GM18909 (cell line): ENCODE data around the gene NTF4.
"Not testable (repeated sequence)": the region's sequence is repeated elsewhere in the genome, so short reads cannot be mapped to it uniquely, and the experiment has no call there.

ENCODE experiments used
- ATAC-seq: cut with Tn5 transposase; IDR thresholded peaks from one replicate; pipeline ENCODE4 v1.9.1; 2021; ENCODE audit warnings: mild to moderate bottlenecking; ENCODE audit not compliant: unreplicated experiment, poor library complexity

Gene NTF4

DNA sequence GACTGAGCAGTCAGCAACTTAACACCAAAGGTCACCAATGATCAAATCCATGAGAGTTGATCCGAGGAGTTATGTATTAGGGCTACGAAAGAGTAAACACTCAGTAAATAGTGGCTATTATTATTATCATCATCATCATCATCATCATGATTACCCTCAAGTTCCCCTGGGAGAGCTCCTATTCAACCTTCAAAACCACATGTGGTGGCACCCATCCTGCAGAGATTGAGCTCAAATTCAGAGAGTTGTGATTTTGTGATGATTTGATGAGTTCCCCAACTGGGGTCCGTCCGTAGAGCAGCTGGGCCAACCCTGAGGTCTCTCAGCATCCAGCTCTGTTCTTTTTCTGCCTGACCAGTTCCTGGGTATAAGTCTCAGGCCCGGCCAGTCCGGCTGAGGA lies 39.5 kb downstream of the NTF4 start:
- ATAC-seq: not testable (repeated sequence)

DNA sequence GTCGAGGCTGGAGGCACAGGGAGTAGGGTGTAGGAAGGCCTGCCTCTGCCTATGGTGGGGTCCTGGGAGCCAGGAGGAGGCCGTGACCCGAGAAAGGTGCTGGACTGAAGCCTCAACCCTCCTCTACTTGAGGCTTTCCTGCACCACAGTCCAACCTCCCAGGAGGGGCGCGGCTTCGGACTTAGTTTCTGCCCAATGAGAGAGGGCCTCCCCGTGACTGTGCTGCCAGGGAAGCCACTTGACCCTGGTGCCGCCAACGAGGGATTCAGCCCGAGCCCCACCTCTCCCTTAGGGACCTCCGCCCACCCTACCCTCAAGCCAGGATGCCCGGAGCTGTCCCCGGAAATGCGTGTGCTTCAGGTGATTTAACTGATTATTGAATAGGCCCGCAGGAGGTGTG lies 40.4 kb downstream of the NTF4 start, which contains the start of gene CGB3:
TSS of gene CGB3 (minus strand) at position 101 of the 400 bp plus-strand sequence. CDS start 362 bp downstream, outside the sequence.
- ATAC-seq: not testable (repeated sequence)

DNA sequence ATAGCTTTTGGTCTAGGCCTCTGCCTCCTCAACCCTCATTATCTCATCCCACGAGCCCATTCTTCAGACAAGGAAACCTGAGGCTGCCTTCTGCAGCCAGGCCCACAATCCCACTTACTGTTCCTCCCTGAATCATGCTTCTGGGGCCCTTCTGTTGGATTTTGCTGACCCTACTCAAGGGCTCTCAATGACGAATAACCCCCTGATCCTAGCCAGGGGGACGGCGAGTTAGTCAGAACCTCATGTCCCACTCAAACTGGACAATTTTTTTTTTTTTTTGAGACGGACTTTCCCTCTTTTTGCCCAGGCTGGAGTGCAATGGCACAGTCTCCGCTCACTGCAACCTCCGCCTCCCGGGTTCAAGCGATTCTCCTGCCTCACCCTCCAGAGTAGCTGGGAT lies 42.5 kb downstream of the NTF4 start:
- ATAC-seq: no peak

DNA sequence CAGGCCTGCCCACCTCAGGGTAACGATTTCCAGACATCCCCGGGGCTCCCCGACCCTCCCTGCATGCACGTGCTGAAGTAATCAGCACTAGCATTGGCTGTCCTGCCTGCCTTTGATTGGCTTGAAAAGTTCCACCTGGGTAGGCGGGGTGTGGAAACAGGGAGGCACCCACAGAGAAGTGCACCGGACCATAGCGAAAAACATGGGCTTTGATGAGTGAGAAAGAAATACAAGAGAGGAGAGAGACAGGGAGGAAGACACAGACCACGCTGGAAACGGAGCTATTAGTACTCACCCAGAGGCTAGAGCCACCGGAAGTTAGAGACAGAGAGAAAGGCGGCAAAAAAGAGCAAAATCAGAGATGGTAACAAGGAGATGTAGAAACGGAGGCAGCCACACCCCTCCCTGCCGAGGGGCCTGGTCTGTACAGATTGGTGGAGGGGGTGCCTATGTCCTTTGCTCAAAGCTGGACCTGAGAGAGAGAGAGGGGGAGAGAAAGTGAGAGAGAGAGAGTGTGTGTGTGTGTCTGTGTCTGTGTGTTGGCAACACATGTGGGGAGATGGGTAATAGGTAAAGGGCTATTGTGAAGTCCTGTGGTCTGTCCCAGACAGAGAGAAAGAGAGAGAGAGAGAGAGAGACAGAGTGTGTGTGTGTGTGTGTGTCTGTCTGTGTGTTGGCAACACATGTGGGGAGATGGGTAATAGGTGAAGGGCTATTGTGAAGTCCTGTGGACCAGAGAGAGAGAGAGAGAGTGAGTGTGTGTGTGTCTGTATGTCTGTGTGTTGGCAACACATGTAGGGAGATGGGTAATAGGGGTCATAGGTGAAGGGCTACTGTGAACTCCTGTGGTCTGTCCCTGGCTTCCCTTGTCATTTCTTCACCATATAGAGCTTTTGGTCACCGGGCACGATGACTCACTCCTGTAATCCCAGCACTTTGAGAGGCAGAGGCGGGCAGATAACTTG lies 43.4 kb downstream of the NTF4 start:
- no peak for ATAC-seq

DNA sequence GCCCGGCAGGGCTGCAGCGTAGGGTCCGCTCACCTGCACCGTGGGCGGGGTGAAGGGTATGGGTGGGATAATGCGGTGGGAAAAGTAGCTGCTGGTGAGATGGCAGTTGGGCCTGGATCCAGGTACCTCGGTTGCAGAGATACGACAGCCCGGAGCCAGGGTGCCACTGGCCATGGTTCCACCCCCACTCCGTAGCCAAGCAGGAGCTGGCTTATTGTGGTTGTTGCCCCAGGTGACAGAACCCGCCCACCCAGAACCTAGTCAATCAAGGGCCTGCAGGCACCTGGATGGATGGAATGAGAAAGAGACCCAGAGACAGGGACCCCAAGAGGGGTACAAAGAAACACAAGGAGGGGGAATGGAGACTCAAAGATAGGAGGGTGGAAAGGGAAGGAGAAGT lies 44.3 kb downstream of the NTF4 start:
- ATAC-seq: no peak

DNA sequence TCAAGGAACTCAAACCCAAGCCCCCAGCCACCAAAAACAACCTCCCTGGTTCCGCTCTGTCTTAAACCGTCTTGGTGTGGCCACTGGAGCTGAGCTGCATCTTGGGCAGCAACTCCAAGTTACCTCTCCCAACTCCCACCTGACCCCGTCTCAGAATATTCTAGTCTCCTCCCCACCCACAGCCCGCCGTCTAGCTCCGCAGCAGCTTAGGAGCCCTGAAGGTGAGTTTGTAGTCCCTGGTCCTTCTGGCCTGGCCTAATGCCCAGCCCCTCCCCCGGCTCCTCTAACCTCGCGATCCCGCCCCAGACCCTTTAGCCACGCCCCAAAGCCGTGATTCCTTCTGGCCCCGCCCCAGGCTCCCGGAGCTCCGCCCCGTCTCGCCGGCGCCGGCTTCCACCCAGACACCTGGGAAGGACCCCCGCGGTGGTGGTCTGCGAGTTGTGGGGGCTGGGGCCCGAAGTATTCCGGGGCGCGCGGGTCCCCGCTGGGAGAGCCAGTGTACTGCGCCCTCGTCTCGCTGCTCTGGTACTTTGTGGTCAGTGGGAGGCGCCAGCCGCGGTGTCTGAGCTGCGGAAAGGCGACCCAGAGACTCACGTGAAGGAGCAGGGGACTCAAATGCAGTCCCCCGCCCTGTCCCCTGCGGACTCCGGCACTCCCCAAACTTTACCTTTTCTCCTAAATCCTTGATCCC lies 45.2 kb downstream of the NTF4 start:
- no peak for ATAC-seq

DNA sequence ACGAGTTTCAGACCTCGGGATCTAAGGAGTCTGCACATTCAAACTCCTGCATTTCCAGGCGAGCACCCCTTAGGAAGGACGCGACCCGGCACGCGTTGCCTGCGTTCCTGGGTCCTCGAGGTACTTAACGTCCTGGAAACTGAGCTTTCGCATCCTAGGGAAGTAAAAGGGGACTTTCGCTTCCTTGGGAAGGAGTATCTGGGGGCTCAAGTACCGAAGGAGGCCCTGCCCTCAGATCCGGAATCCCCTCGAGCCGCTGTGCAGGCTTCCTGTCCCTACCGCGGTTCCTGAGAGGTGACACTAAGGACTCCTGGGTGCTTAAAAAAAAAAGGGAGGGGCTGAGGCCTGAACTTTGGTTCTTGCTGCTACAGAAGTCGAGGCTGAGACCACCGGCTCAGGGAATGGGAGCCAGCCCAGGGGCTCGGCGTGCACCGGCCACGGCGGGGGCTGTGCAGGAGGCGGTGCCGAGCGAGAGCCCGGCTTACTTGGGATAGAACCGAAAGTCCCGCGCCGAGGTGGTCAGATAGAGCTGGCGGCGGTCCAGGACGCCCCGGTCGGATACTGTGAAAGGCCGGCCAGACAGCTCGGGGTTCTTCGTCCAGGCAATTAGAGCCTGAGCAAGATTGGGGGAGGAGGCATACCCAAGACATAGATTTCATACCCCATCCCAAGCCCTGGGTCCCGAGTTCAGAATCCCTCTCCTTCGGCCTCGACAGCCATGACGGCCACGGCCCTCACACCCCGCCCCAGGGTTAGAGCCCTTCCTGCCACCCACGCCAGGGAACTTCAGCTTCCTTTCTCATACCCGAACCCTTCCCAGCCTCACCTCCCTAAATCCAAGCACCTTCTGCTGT lies 46.0 kb downstream of the NTF4 start:
- not testable (repeated sequence) for ATAC-seq

DNA sequence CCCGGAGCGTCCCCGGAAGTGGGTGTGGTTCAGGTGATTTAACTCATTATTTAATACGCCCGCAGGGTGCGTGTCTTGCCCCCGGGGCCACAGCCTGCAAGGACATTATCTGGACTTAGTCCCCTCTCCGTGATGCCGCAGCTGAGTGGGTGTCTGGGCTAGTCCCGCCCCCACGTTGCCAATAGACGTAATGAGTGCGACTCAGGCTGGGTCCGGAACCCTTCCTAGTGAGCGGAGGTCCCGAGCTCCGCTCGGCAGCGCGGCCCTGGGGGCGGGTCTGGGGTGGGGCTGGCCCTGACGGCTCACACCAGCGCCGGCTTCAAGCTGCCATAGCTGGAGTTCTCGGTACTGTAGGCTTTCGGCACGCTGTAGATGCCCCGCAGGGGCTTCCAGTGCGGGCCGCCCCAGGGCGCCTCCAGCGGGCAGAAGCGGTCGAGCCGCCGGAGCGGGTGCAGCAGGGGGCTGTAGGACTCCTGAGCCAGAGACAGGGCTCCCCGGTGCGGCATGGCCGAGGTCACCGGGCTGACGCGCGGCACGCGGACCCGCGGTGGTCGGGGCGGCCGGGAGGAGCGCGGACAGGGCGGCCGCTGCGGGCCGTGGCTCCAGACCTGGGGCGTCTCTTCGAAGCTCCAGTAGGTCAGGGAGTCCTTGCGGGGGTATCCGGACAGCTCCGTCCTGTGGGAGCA lies 46.8 kb downstream of the NTF4 start:
- ATAC-seq: no peak

DNA sequence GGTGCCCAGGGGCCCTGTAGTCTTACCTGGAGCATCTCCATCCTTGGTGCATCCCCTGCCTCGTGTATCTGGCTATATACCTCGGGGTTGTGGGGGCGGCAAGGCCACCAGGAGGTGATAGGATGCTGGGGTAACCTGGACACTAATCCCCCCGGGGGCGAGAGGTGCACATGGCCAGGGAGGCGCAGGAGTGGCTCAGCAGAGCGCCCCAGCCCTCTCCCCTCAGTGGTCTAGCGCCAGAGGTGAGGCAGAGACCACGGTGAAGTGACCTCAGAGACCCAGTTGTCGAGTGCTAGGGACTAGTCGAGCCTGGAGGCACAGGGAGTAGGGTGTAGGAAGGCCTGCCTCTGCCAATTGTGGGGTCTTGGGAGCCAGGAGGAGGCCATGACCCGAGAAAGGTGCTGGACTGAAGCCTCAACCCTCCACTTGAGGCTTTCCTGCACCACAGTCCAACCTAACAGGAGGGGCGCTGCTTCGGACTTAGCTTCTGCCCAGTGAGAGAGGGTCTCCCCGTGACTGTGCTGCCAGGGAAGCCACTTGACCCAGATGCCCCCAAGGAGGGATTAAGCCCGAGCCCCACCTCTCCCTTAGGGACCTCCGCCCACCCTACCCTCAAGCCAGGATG lies 47.5 kb downstream of the NTF4 start, which contains the start of gene LHB:
TSS of gene LHB (minus strand) at position 51 of the 625 bp plus-strand sequence. CDS start at position 41, 10 bp downstream.
- no peak for ATAC-seq

DNA sequence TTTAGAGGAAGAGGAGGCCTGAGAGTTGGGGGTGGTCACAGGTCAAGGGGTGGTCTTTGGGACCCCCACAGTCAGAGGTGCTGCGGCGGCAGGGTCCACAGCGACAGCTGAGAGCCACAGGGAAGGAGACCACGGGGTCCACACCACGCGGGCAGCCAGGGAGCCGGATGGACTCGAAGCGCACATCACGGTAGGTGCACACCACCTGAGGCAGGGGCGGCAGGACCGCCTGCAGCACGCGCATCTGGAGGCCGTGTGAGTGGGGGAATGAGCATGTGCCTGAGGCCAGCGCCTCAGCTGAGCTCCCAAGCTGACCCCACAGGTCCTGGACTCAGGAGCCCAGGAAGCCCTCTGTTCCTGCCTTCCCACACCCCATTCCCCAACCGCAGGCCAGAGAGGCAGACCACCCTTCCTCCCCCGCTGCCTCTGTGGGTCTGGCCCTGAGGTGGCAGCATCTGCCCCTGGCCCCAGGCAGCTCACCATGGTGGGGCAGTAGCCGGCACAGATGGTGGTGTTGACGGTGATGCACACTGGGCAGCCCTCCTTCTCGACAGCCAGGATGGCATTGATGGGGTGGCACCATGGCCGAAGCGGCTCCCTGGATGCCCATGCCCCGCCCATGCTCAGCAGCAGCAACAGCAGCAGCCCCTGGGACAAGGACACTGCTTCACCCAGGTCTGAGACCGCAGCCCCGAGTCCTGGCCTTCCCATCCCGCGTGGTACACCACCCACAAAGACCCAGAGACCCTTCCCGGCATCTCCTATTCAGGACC lies 48.4 kb downstream of the NTF4 start:
- ATAC-seq: no peak

DNA sequence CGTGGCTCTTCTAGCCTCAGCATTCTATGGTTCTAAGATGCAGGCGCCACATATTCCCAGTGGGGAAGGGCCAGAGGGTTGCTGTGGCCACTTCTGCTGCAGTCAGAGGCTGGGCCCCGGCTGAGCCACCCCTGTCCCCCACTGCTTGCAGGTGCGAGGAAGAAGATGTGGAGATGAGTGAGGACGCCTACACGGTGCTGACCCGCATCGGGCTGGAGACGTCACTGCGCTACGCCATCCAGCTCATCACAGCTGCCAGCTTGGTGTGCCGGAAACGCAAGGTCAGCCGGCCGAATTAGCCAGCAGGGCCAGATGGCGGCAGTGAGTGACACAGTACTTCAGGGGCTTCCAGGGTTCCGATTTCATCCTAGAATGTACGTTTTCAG lies 49.8 kb downstream of the NTF4 start:
- no peak for ATAC-seq

DNA sequence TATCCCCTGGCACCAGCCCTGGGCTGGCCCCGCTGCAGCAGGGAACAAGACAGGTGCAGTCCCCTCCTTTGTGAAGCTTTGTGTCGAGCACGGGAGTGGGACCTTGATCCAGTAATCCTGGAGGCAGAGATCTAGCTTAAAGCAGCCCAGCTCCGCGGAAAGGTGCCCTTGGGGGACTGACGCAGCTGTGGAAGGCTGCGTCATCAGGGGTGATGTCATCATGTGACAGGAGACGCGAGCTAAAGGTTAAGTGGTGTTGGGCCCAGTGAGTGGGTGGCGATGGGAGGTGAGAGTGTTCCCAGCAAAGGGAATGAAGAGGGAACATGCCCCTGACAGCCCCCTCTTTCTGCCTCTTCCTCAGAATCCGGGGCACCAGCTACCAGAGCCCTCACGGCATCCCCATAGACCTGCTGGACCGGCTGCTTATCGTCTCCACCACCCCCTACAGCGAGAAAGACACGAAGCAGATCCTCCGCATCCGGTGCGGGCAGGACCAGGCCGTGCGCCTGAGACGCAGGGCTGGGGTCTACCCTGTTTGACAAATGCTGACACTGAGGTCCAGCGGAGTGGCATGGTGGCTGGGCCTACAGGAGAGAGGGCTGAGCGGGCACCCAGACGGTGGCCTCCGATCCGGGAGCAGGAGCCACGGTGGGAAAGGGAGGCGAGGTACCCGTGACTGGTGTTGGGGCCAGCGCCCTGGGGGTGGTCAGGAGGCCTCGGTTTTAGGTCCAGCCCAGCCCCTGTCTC lies 50.3 kb downstream of the NTF4 start:
- ATAC-seq: no peak

DNA sequence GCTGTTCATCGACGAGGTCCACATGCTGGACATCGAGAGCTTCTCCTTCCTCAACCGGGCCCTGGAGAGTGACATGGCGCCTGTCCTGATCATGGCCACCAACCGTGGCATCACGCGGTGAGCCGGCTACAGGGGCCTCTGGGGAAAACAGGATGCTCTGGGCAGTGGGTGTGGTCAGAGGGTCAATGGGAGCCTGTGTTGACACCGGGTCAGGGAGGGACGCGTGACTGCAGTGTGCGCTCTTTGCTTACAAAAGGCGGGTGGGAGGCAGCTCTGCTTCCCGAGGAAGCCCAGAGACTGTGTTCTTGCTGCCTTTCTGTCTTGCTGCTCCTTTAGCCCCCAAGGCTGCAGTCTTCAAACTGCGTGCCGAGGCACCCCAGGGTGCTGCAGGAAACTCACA lies 53.4 kb downstream of the NTF4 start:
- ATAC-seq: no peak
